Effector memory CD4-positive, alpha-beta T cell (primary cell): ENCODE results near the gene ANK3.

Experiments used
- DNase-seq, 3 donors: peaks; one replicate each; pipeline ENCODE4 v3.0.0-alpha.2; 2020
- H3K27ac ChIP-seq: 2 replicates; pipeline ENCODE4 v1.7.0; 2013; ENCODE audit warnings: mild to moderate bottlenecking, low read length, moderate library complexity; ENCODE audit not compliant: insufficient read depth, poor library complexity, severe bottlenecking
- H3K27me3 ChIP-seq: replicated peaks from 2 replicates; pipeline ENCODE4 v1.7.0; 2013; ENCODE audit warnings: mild to moderate bottlenecking, low read length; ENCODE audit not compliant: insufficient read depth, control insufficient read depth, poor library complexity, severe bottlenecking
- H3K36me3 ChIP-seq: 2 replicates; pipeline ENCODE4 v1.7.0; 2013; ENCODE audit warnings: mild to moderate bottlenecking, low read length, moderate library complexity; ENCODE audit not compliant: control insufficient read depth, insufficient read depth
- H3K4me1 ChIP-seq: 2 replicates; pipeline ENCODE4 v1.7.0; 2013; ENCODE audit warnings: low read length, mild to moderate bottlenecking; ENCODE audit not compliant: control insufficient read depth, insufficient read depth, poor library complexity, severe bottlenecking
- H3K4me3 ChIP-seq: 2 replicates; pipeline ENCODE4 v1.7.0; 2013; ENCODE audit warnings: low read length, low read depth, mild to moderate bottlenecking; ENCODE audit not compliant: insufficient read depth, poor library complexity, severe bottlenecking
- H3K9me3 ChIP-seq: 2 replicates; pipeline ENCODE4 v1.7.0; 2013; ENCODE audit warnings: mild to moderate bottlenecking, low read length, moderate library complexity; ENCODE audit not compliant: control insufficient read depth
- total RNA-seq, 3 donors: gene quantifications; one replicate each; lab custom pipeline; 2026; lab: John Stamatoyannopoulos, UW

Gene ANK3
- total RNA-seq: 105 to 118 (median 106) reads per million in 3 donors

- DNase-seq: no peak
- Histone ChIP-seq H3K36me3 (no peaks in the 10 kb centered on the region), H3K4me1 (no peaks in the 10 kb centered on the region), H3K27me3 (no peaks in the 10 kb centered on the region), H3K4me3 (no peak within 1 kb of the TSS), H3K9me3 (no peaks in the 10 kb centered on the region), H3K27ac (no peak within 1 kb of the TSS)
These were observed at the start of gene ANK3 for GRCh38 chr10:60389413-60390025. ANK3 (minus strand) TSS chr10:60389875; CDS start chr10:60389538, 337 bp downstream.

- H3K27ac ChIP-seq: no peak overlapping the region
- no peak overlapping the region for H3K4me3 ChIP-seq
- no peaks in the 10 kb centered on the region for H3K4me1 ChIP-seq
- no peaks in the 10 kb centered on the region for H3K27me3 ChIP-seq
- DNase-seq: no peak
- no peaks in the 10 kb centered on the region for H3K9me3 ChIP-seq
- no peaks in the 10 kb centered on the region for H3K36me3 ChIP-seq
These were observed 44.9 kb upstream of the ANK3 start for GRCh38 chr10:60434418-60435046.

- H3K27ac ChIP-seq: no peak overlapping the region
- H3K4me1 ChIP-seq: no peaks in the 10 kb centered on the region
- no peak overlapping the region for H3K4me3 ChIP-seq
- no peaks in the 10 kb centered on the region for H3K36me3 ChIP-seq
- H3K9me3 ChIP-seq: no peaks in the 10 kb centered on the region
- DNase-seq: no peak
- H3K27me3 ChIP-seq: no peaks in the 10 kb centered on the region
These were observed 44.0 kb upstream of the ANK3 start for GRCh38 chr10:60433684-60434083.

- Histone ChIP-seq H3K36me3 (no peaks in the 10 kb centered on the region), H3K4me3 (no peak overlapping the region), H3K4me1 (no peaks in the 10 kb centered on the region), H3K27me3 (no peaks in the 10 kb centered on the region), H3K27ac (no peak overlapping the region), H3K9me3 (no peaks in the 10 kb centered on the region)
- no peak for DNase-seq
These were observed 41.3 kb upstream of the ANK3 start for GRCh38 chr10:60430836-60431597.

- no peak for DNase-seq
- Histone ChIP-seq H3K27ac (no peak overlapping the region), H3K27me3 (no peaks in the 10 kb centered on the region), H3K36me3 (no peaks in the 10 kb centered on the region), H3K4me3 (no peak overlapping the region), H3K4me1 (no peaks in the 10 kb centered on the region), H3K9me3 (no peaks in the 10 kb centered on the region)
These were observed 40.3 kb upstream of the ANK3 start for GRCh38 chr10:60430017-60430416.

GRCh38 chr10:60429084-60429849 lies 39.6 kb upstream of the ANK3 start:
- Histone ChIP-seq H3K4me3 (no peak overlapping the region), H3K36me3 (no peaks in the 10 kb centered on the region), H3K9me3 (no peaks in the 10 kb centered on the region), H3K4me1 (no peaks in the 10 kb centered on the region), H3K27ac (no peak overlapping the region), H3K27me3 (no peaks in the 10 kb centered on the region)
- DNase-seq: no peak

- no peak overlapping the region for H3K4me3 ChIP-seq
- H3K4me1 ChIP-seq: no peaks in the 10 kb centered on the region
- H3K27ac ChIP-seq: no peak overlapping the region
These were observed 38.7 kb upstream of the ANK3 start for GRCh38 chr10:60428387-60428737.

GRCh38 chr10:60427709-60428386 lies 38.2 kb upstream of the ANK3 start:
- H3K27ac ChIP-seq: no peak overlapping the region
- no peaks in the 10 kb centered on the region for H3K27me3 ChIP-seq
- no peaks in the 10 kb centered on the region for H3K9me3 ChIP-seq
- DNase-seq: no peak
- no peak overlapping the region for H3K4me3 ChIP-seq
- H3K4me1 ChIP-seq: no peaks in the 10 kb centered on the region
- H3K36me3 ChIP-seq: no peaks in the 10 kb centered on the region

More at GRCh38 chr10:60428387-60428737, 38.7 kb upstream of the ANK3 start:
- no peak for DNase-seq
- Histone ChIP-seq H3K9me3 (no peaks in the 10 kb centered on the region), H3K27me3 (no peaks in the 10 kb centered on the region), H3K36me3 (no peaks in the 10 kb centered on the region)

- Histone ChIP-seq H3K9me3 (no peaks in the 10 kb centered on the region), H3K36me3 (no peaks in the 10 kb centered on the region), H3K27ac (no peak overlapping the region), H3K27me3 (no peaks in the 10 kb centered on the region), H3K4me1 (no peaks in the 10 kb centered on the region), H3K4me3 (no peak overlapping the region)
- no peak for DNase-seq
These were observed 37.5 kb upstream of the ANK3 start for GRCh38 chr10:60427148-60427547.
